ENCODE results near the gene STARD6.

The STARD6 gene

GRCh38 chr18:54294274-54294673, 63.4 kb downstream of the STARD6 start:
- peaks cover 10% of the 10 kb centered on the region for H3K36me3 ChIP-seq (ENCODE audit: insufficient read depth, low read length)
- H3K9me3 ChIP-seq (ENCODE audit: low read depth, low read length), result no peaks in the 10 kb centered on the region

GRCh38 chr18:54284981-54285785, 72.5 kb downstream of the STARD6 start:
- TF ChIP-seq POLR2AphosphoS5 (IDR thresholded peaks at IDR 0.05; ENCODE audit: borderline replicate concordance, low read depth, low read length), result no peak
- TF ChIP-seq FOXP2 (optimal IDR thresholded peaks at IDR 0.05; ENCODE audit: control extremely low read depth, extremely low read length, insufficient read depth), result no peak
- no peak for TF ChIP-seq EZH2 (IDR thresholded peaks at IDR 0.05)
- H3K4me3 ChIP-seq, result no peak overlapping the region
- H3K9me3 ChIP-seq (ENCODE audit: low read depth, low read length), result no peaks in the 10 kb centered on the region
- DNase-seq (ENCODE audit: low read depth, low spot score), result no peak
- H3K9ac ChIP-seq (ENCODE audit: insufficient read length), result no peak overlapping the region
- no peak overlapping the region for H3K27ac ChIP-seq
- peaks cover 42% of the 10 kb centered on the region for H3K36me3 ChIP-seq (ENCODE audit: insufficient read depth, low read length)

More at GRCh38 chr18:54294274-54294673, 63.4 kb downstream of the STARD6 start:
- TF ChIP-seq FOXP2 (optimal IDR thresholded peaks at IDR 0.05; ENCODE audit: control extremely low read depth, extremely low read length, insufficient read depth), result no peak
- TF ChIP-seq POLR2AphosphoS5 (IDR thresholded peaks at IDR 0.05; ENCODE audit: borderline replicate concordance, low read depth, low read length), result no peak
- TF ChIP-seq EZH2 (IDR thresholded peaks at IDR 0.05), result no peak
- H3K9ac ChIP-seq (ENCODE audit: insufficient read length), result no peak overlapping the region
- H3K4me3 ChIP-seq, result no peak overlapping the region
- H3K27ac ChIP-seq, result no peak overlapping the region
- no peak for DNase-seq (ENCODE audit: low read depth, low spot score)

GRCh38 chr18:54284535-54284934, 73.1 kb downstream of the STARD6 start:
- DNase-seq (ENCODE audit: low read depth, low spot score), result no peak
- no peak overlapping the region for H3K9ac ChIP-seq (ENCODE audit: insufficient read length)
- no peak overlapping the region for H3K4me3 ChIP-seq
- H3K36me3 ChIP-seq (ENCODE audit: insufficient read depth, low read length), result peaks cover 48% of the 10 kb centered on the region
- H3K27ac ChIP-seq, result no peak overlapping the region
- H3K9me3 ChIP-seq (ENCODE audit: low read depth, low read length), result no peaks in the 10 kb centered on the region
- no peak for TF ChIP-seq FOXP2 (optimal IDR thresholded peaks at IDR 0.05; ENCODE audit: control extremely low read depth, extremely low read length, insufficient read depth)
- no peak for TF ChIP-seq POLR2AphosphoS5 (IDR thresholded peaks at IDR 0.05; ENCODE audit: borderline replicate concordance, low read depth, low read length)
- TF ChIP-seq EZH2 (IDR thresholded peaks at IDR 0.05), result no peak

- TF ChIP-seq POLR2AphosphoS5 (IDR thresholded peaks at IDR 0.05; ENCODE audit: borderline replicate concordance, low read depth, low read length) (no peak), FOXP2 (optimal IDR thresholded peaks at IDR 0.05; ENCODE audit: control extremely low read depth, extremely low read length, insufficient read depth) (no peak), EZH2 (IDR thresholded peaks at IDR 0.05) (no peak)
- Histone ChIP-seq H3K9me3 (ENCODE audit: low read depth, low read length) (no peaks in the 10 kb centered on the region), H3K36me3 (ENCODE audit: insufficient read depth, low read length) (peaks cover 39% of the 10 kb centered on the region), H3K27ac (no peak overlapping the region), H3K9ac (ENCODE audit: insufficient read length) (no peak overlapping the region), H3K4me3 (no peak overlapping the region)
- DNase-seq (ENCODE audit: low read depth, low spot score), result no peak
Observed at GRCh38 chr18:54280220-54280569, 77.5 kb downstream of the STARD6 start.

GRCh38 chr18:54279477-54280219, 78.0 kb downstream of the STARD6 start:
- Histone ChIP-seq H3K36me3 (ENCODE audit: insufficient read depth, low read length) (peaks cover 40% of the 10 kb centered on the region), H3K4me3 (no peak overlapping the region), H3K27ac (no peak overlapping the region), H3K9me3 (ENCODE audit: low read depth, low read length) (no peaks in the 10 kb centered on the region), H3K9ac (ENCODE audit: insufficient read length) (no peak overlapping the region)
- TF ChIP-seq FOXP2 (optimal IDR thresholded peaks at IDR 0.05; ENCODE audit: control extremely low read depth, extremely low read length, insufficient read depth) (no peak), EZH2 (IDR thresholded peaks at IDR 0.05) (no peak), POLR2AphosphoS5 (IDR thresholded peaks at IDR 0.05; ENCODE audit: borderline replicate concordance, low read depth, low read length) (no peak)
- DNase-seq (ENCODE audit: low read depth, low spot score), result no peak

- no peak overlapping the region for H3K9ac ChIP-seq (ENCODE audit: insufficient read length)
- no peak for DNase-seq (ENCODE audit: low read depth, low spot score)
- no peaks in the 10 kb centered on the region for H3K9me3 ChIP-seq (ENCODE audit: low read depth, low read length)
- H3K27ac ChIP-seq, result no peak overlapping the region
- H3K36me3 ChIP-seq (ENCODE audit: insufficient read depth, low read length), result peaks cover 34% of the 10 kb centered on the region
- TF ChIP-seq FOXP2 (optimal IDR thresholded peaks at IDR 0.05; ENCODE audit: control extremely low read depth, extremely low read length, insufficient read depth) (no peak), EZH2 (IDR thresholded peaks at IDR 0.05) (no peak), POLR2AphosphoS5 (IDR thresholded peaks at IDR 0.05; ENCODE audit: borderline replicate concordance, low read depth, low read length) (no peak)
- H3K4me3 ChIP-seq, result no peak overlapping the region
Observed at GRCh38 chr18:54278615-54279014, 79.0 kb downstream of the STARD6 start.

- Histone ChIP-seq H3K9me3 (ENCODE audit: low read depth, low read length) (no peaks in the 10 kb centered on the region), H3K9ac (ENCODE audit: insufficient read length) (no peak overlapping the region), H3K36me3 (ENCODE audit: insufficient read depth, low read length) (peaks cover 34% of the 10 kb centered on the region), H3K27ac (no peak overlapping the region), H3K4me3 (no peak overlapping the region)
- DNase-seq (ENCODE audit: low read depth, low spot score), result no peak
- TF ChIP-seq FOXP2 (optimal IDR thresholded peaks at IDR 0.05; ENCODE audit: control extremely low read depth, extremely low read length, insufficient read depth) (no peak), POLR2AphosphoS5 (IDR thresholded peaks at IDR 0.05; ENCODE audit: borderline replicate concordance, low read depth, low read length) (no peak), EZH2 (IDR thresholded peaks at IDR 0.05) (no peak)
Observed at GRCh38 chr18:54277899-54278298, 79.8 kb downstream of the STARD6 start.
